Stimulated activated naive CD8-positive, alpha-beta T cell treated with anti-CD3 and anti-CD28 coated beads, Interleukin-15, Interleukin-2, amounts not matched to agents 100 ng/mL and 50 ng/mL, for 24 hours (primary cell): ENCODE measurements around the gene FEM1C.
A peak's percentile ranks its signal among the peaks of the same experiment; 100 is the strongest.

Experiments used
- H3K27ac Mint-ChIP-seq: one replicate; pipeline ENCODE4 v1.8.0; 2021; ENCODE audit warnings: mild to moderate bottlenecking, mixed read lengths
- H3K27me3 Mint-ChIP-seq: one replicate; pipeline ENCODE4 v1.8.0; 2021; ENCODE audit warnings: mixed read lengths
- H3K36me3 Mint-ChIP-seq: one replicate; pipeline ENCODE4 v1.8.0; 2021; ENCODE audit warnings: low read depth, mixed read lengths
- H3K4me1 Mint-ChIP-seq: one replicate; pipeline ENCODE4 v1.8.0; 2021; ENCODE audit warnings: low read depth, mixed read lengths
- H3K4me3 Mint-ChIP-seq: one replicate; pipeline ENCODE4 v1.8.0; 2021; ENCODE audit warnings: mild to moderate bottlenecking, mixed read lengths
- H3K9me3 Mint-ChIP-seq: one replicate; pipeline ENCODE4 v1.8.0; 2021; ENCODE audit warnings: mixed read lengths

FEM1C gene

GRCh38 chr5:115516372-115516771 is 28.2 kb downstream of the FEM1C start:
- no peaks in the 10 kb centered on the region for H3K27me3 Mint-ChIP-seq
- no peaks in the 10 kb centered on the region for H3K4me1 Mint-ChIP-seq
- H3K4me3 Mint-ChIP-seq, result no peak overlapping the region
- H3K9me3 Mint-ChIP-seq, result no peaks in the 10 kb centered on the region
- no peak overlapping the region for H3K27ac Mint-ChIP-seq
- peaks cover 19% of the 10 kb centered on the region for H3K36me3 Mint-ChIP-seq

- no peaks in the 10 kb centered on the region for H3K9me3 Mint-ChIP-seq
- H3K27me3 Mint-ChIP-seq, result peaks cover 1% of the 10 kb centered on the region
- no peak overlapping the region for H3K4me3 Mint-ChIP-seq
- H3K27ac Mint-ChIP-seq, result no peak overlapping the region
- H3K4me1 Mint-ChIP-seq, result no peaks in the 10 kb centered on the region
- peaks cover 15% of the 10 kb centered on the region for H3K36me3 Mint-ChIP-seq
These were observed 30.4 kb downstream of the FEM1C start for GRCh38 chr5:115514220-115514619.

- Mint-ChIP-seq H3K4me3 (no peak overlapping the region), H3K27me3 (peaks cover 3% of the 10 kb centered on the region), H3K9me3 (no peaks in the 10 kb centered on the region), H3K4me1 (no peaks in the 10 kb centered on the region), H3K27ac (no peak overlapping the region), H3K36me3 (peaks cover 7% of the 10 kb centered on the region)
These were observed 32.9 kb downstream of the FEM1C start for GRCh38 chr5:115511632-115512031.

- H3K4me1 Mint-ChIP-seq, result no peaks in the 10 kb centered on the region
- no peak overlapping the region for H3K4me3 Mint-ChIP-seq
- peaks cover 3% of the 10 kb centered on the region for H3K27me3 Mint-ChIP-seq
- H3K27ac Mint-ChIP-seq, result no peak overlapping the region
- H3K9me3 Mint-ChIP-seq, result no peaks in the 10 kb centered on the region
- H3K36me3 Mint-ChIP-seq, result peaks cover 7% of the 10 kb centered on the region
These were observed 34.4 kb downstream of the FEM1C start for GRCh38 chr5:115510145-115510645.

GRCh38 chr5:115509547-115509946 is 35.0 kb downstream of the FEM1C start:
- Mint-ChIP-seq H3K27me3 (peaks cover 3% of the 10 kb centered on the region), H3K9me3 (no peaks in the 10 kb centered on the region), H3K27ac (no peak overlapping the region), H3K36me3 (peaks cover 7% of the 10 kb centered on the region), H3K4me3 (no peak overlapping the region), H3K4me1 (no peaks in the 10 kb centered on the region)

GRCh38 chr5:115507681-115508080 is 36.9 kb downstream of the FEM1C start:
- Mint-ChIP-seq H3K4me1 (no peaks in the 10 kb centered on the region), H3K9me3 (no peaks in the 10 kb centered on the region), H3K4me3 (no peak overlapping the region), H3K36me3 (peaks cover 7% of the 10 kb centered on the region), H3K27me3 (peaks cover 8% of the 10 kb centered on the region), H3K27ac (no peak overlapping the region)

GRCh38 chr5:115503420-115503819 is 41.2 kb downstream of the FEM1C start:
- Mint-ChIP-seq H3K4me1 (no peaks in the 10 kb centered on the region), H3K27ac (no peak overlapping the region), H3K4me3 (no peak overlapping the region), H3K27me3 (peaks cover 11% of the 10 kb centered on the region), H3K36me3 (no peaks in the 10 kb centered on the region), H3K9me3 (no peaks in the 10 kb centered on the region)

- H3K36me3 Mint-ChIP-seq, result no peaks in the 10 kb centered on the region
- H3K4me3 Mint-ChIP-seq, result no peak overlapping the region
- H3K4me1 Mint-ChIP-seq, result no peaks in the 10 kb centered on the region
- no peak overlapping the region for H3K27ac Mint-ChIP-seq
- peaks cover 17% of the 10 kb centered on the region for H3K27me3 Mint-ChIP-seq
- H3K9me3 Mint-ChIP-seq, result no peaks in the 10 kb centered on the region
These were observed 42.9 kb downstream of the FEM1C start for GRCh38 chr5:115501464-115502210.

- H3K36me3 Mint-ChIP-seq, result no peaks in the 10 kb centered on the region
- no peak overlapping the region for H3K4me3 Mint-ChIP-seq
- peaks cover 28% of the 10 kb centered on the region for H3K27me3 Mint-ChIP-seq
- H3K4me1 Mint-ChIP-seq, result no peaks in the 10 kb centered on the region
- no peaks in the 10 kb centered on the region for H3K9me3 Mint-ChIP-seq
- H3K27ac Mint-ChIP-seq, result no peak overlapping the region
These were observed 44.4 kb downstream of the FEM1C start for GRCh38 chr5:115500225-115500624.

- Mint-ChIP-seq H3K4me1 (no peaks in the 10 kb centered on the region), H3K36me3 (no peaks in the 10 kb centered on the region), H3K4me3 (no peak overlapping the region), H3K9me3 (no peaks in the 10 kb centered on the region), H3K27me3 (peaks cover 47% of the 10 kb centered on the region), H3K27ac (no peak overlapping the region)
These were observed 47.5 kb downstream of the FEM1C start for GRCh38 chr5:115496936-115497576.

- peaks cover 4% of the 10 kb centered on the region for H3K4me1 Mint-ChIP-seq
- no peaks in the 10 kb centered on the region for H3K36me3 Mint-ChIP-seq
- H3K27me3 Mint-ChIP-seq, result peaks cover 47% of the 10 kb centered on the region
These were observed 49.8 kb downstream of the FEM1C start for GRCh38 chr5:115494570-115495289.

GRCh38 chr5:115490596-115490995 is 54.0 kb downstream of the FEM1C start:
- Mint-ChIP-seq H3K27me3 (peaks cover 31% of the 10 kb centered on the region), H3K36me3 (no peaks in the 10 kb centered on the region), H3K27ac (no peak overlapping the region)

More at GRCh38 chr5:115494570-115495289, 49.8 kb downstream of the FEM1C start:
- Mint-ChIP-seq H3K9me3 (no peaks in the 10 kb centered on the region), H3K27ac (no peak overlapping the region), H3K4me3 (no peak overlapping the region)

GRCh38 chr5:115489733-115490132 is 54.8 kb downstream of the FEM1C start:
- Mint-ChIP-seq H3K4me1 (peaks cover 37% of the 10 kb centered on the region), H3K27me3 (peaks cover 26% of the 10 kb centered on the region), H3K4me3 (no peak overlapping the region), H3K9me3 (no peaks in the 10 kb centered on the region), H3K36me3 (no peaks in the 10 kb centered on the region), H3K27ac (no peak overlapping the region)

More at GRCh38 chr5:115490596-115490995, 54.0 kb downstream of the FEM1C start:
- no peak overlapping the region for H3K4me3 Mint-ChIP-seq
- H3K9me3 Mint-ChIP-seq, result no peaks in the 10 kb centered on the region
- peaks cover 37% of the 10 kb centered on the region for H3K4me1 Mint-ChIP-seq

- Mint-ChIP-seq H3K4me1 (peaks cover 37% of the 10 kb centered on the region), H3K27ac (peak overlapping the region; percentile 82), H3K36me3 (no peaks in the 10 kb centered on the region), H3K27me3 (peaks cover 8% of the 10 kb centered on the region), H3K9me3 (no peaks in the 10 kb centered on the region), H3K4me3 (peak overlapping the region; percentile 30)
These were observed 56.8 kb downstream of the FEM1C start for GRCh38 chr5:115487756-115488155.

GRCh38 chr5:115487168-115487567 is 57.4 kb downstream of the FEM1C start:
- Mint-ChIP-seq H3K4me3 (no peak overlapping the region), H3K9me3 (no peaks in the 10 kb centered on the region), H3K27me3 (peaks cover 5% of the 10 kb centered on the region), H3K27ac (no peak overlapping the region), H3K36me3 (no peaks in the 10 kb centered on the region), H3K4me1 (peaks cover 37% of the 10 kb centered on the region)
